ENCODE data around the gene NAPA.

Gene NAPA

DNA sequence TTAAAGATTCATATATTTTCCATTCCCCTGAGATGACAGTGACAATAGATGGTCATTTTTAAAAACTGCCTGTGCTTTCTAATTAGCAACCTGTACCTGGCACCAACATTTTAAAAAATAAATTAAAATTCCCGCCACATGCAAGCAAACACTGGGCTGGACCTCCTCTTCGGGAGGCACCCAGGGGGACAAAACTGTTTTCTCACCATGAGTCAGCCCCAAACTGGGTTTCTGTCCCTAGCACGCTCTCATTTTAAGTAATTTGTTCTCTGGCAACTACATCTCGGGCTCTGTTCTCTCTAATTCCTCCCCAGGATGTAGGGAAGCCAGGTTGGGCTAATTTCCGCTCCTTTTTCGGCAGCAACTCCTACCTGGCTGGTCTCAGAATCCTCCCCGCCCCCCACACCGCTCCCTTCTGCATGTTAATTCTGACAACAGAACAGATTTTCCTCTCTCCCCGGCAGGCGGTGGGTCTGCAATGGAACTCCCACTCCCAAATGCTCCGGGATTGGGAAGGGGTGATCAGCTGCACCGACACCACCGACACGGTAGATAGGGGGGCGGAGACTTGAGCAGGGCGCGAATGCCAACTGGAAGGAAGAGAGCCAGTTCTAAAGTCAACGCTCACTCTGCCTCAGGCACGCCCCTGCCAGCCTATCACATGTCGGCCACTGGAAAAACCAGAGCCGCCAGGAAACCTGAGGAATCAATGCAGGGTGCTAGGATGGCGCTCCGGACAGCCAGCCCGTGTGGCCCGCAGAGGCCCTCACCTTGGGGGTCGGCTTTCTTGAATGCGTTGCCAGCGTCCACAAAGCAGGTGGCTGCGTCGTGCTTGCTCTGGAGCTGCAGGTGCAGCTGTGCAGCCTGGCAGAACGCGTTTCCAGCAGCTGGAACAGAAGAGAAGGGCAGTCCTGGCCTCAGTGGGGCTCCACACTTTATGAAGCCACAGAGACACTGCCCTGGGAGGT, 14.7 kb downstream of the NAPA start:
- no peak overlapping the region for H3K4me3 ChIP-seq (ENCODE audit: low read depth, low read length)
- TF ChIP-seq, protein P1, sequence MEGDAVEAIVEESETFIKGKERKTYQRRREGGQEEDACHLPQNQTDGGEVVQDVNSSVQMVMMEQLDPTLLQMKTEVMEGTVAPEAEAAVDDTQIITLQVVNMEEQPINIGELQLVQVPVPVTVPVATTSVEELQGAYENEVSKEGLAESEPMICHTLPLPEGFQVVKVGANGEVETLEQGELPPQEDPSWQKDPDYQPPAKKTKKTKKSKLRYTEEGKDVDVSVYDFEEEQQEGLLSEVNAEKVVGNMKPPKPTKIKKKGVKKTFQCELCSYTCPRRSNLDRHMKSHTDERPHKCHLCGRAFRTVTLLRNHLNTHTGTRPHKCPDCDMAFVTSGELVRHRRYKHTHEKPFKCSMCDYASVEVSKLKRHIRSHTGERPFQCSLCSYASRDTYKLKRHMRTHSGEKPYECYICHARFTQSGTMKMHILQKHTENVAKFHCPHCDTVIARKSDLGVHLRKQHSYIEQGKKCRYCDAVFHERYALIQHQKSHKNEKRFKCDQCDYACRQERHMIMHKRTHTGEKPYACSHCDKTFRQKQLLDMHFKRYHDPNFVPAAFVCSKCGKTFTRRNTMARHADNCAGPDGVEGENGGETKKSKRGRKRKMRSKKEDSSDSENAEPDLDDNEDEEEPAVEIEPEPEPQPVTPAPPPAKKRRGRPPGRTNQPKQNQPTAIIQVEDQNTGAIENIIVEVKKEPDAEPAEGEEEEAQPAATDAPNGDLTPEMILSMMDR (IDR thresholded peaks at IDR 0.05; ENCODE audit: low read depth, low read length): no peak

GRCh38 chr19:47499371-47499770, 15.5 kb downstream of the NAPA start:
- no peak overlapping the region for H3K4me3 ChIP-seq (ENCODE audit: low read depth, low read length)
- TF ChIP-seq, protein P1 (IDR thresholded peaks at IDR 0.05; ENCODE audit: low read depth, low read length): no peak

- TF ChIP-seq, protein P1 (IDR thresholded peaks at IDR 0.05; ENCODE audit: low read depth, low read length): no peak
- no peak overlapping the region for H3K4me3 ChIP-seq (ENCODE audit: low read depth, low read length)
Measured at GRCh38 chr19:47498561-47498960, 16.3 kb downstream of the NAPA start.

DNA sequence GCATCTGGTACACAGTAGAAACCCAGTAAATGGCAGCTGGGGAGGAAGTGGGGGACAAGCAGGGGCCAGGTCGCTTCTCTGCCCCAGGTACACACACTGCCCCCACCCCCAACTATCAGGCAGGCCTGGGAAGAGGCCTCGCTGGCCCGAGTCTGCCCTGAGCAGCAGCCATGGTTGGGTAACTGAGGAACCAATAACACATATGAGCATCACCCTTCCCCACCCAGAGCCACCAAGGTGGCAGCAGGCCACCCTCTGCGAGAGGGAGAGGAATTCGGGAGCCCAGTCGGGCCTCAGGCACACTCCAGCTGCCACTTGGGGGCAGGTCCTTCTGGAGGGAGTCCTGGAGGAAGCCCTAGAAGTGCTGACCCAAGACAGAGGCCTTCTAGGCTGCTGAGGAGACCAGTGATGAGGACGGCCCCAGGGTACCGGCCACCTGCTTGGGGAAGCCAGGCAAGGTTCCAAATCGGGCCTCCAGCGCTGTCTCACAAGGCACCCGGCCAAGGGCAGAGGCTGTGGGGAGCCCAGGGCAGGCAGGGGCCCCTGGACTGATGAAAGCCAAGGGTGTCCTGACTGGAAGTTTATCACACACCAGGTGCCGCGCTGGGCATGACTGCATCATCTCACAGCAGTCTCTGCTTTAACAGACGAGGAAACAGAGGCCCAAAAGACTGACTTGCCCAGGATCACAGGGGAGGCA, 16.9 kb downstream of the NAPA start:
- H3K4me3 ChIP-seq (ENCODE audit: low read depth, low read length): no peak overlapping the region
- TF ChIP-seq, protein P1 (IDR thresholded peaks at IDR 0.05; ENCODE audit: low read depth, low read length): no peak

- TF ChIP-seq, protein P1 (IDR thresholded peaks at IDR 0.05; ENCODE audit: low read depth, low read length): no peak
- H3K4me3 ChIP-seq (ENCODE audit: low read depth, low read length): no peak overlapping the region
Measured at GRCh38 chr19:47497050-47497766, 17.7 kb downstream of the NAPA start.

DNA sequence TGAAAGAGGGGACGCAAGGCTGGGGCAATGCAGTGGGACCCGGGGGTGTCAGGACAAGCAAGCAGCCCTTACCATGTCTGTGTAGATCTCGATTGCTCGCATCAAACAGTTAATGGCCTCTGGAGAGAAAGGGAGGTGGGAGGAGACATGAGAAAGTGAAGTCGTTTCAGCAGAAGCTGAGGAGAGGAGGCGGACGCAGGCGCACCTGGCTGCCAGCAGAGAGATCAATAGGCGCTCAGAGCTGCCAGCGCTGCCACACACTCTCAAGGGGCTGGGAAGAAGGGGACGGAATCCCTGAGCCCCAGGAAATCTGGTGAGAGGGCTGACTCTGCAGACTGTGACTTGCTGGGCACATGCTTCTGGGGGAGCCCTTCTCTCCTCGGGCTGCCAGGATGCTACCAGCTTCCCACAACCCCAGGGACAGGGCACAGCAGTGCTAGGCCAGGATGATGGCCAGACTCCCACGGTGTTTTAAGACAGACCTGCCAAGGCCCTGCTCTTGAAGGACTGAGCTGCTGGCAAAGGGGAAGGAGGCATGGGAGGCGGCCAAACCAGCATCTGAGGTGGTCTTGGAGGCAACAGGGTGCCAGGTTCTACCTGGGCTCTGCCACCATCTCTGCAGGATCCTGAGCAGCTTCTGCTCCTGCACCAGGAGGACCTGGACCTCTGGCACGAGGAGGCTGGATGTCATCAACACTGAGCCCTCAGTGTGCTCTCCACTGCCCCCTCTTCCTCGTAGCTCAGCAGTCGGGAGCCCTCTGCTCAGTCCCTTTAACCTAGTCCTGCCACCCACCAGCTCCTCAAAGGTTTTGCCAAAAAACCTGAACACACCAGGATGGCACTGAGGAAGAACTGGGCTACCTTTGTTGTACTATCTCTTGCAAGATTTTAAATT, 19.1 kb downstream of the NAPA start:
- no peak overlapping the region for H3K4me3 ChIP-seq (ENCODE audit: low read depth, low read length)
- TF ChIP-seq, protein P1 (IDR thresholded peaks at IDR 0.05; ENCODE audit: low read depth, low read length): no peak

Data from WI38 (cell line).